Breast epithelium (tissue), 4 donors: ENCODE measurements around the gene CHRNB2. TPM values are rescaled to one million over a fixed set of nuclear protein-coding genes. Genes with fewer than 3 reads are reported as not detected.

Experiments used
- DNase-seq, 2 donors: peaks; one replicate each; pipeline ENCODE4 v3.0.0-alpha.2; 2019; ENCODE audit warnings: low spot score in 2 of 2
- H3K27ac ChIP-seq, 2 donors: fragments of 200-600 bp; sonication (generic) in 1 of 2; one replicate each; pipeline ENCODE4 v1.5.1; 2016 to 2019; ENCODE audit warnings: mild to moderate bottlenecking in 1 of 2
- H3K27me3 ChIP-seq, 2 donors: fragments of 200-600 bp; sonication (generic) in 1 of 2; one replicate each; pipeline versions ENCODE4 v1.5.1 to v1.6.0; 2017 to 2019; ENCODE audit warnings: control low read depth in 1 of 2, mild to moderate bottlenecking in 1 of 2
- H3K36me3 ChIP-seq: fragments of 200-600 bp; one replicate; pipeline ENCODE4 v1.5.1; 2019
- H3K4me1 ChIP-seq, 2 donors: fragments of 200-600 bp; sonication (generic); one replicate each; pipeline ENCODE4 v1.5.1; 2016 to 2019; ENCODE audit warnings: control low read depth in 1 of 2
- H3K4me3 ChIP-seq, 3 donors: fragments of 200-600 bp; sonication (generic); 1 replicate in 2 of 3; 2 replicates in 1 of 3; pipeline ENCODE4 v1.5.1; 2016 to 2019; ENCODE audit warnings: mild to moderate bottlenecking in 3 of 3, moderate library complexity in 2 of 3
- H3K9me3 ChIP-seq, 2 donors: fragments of 200-600 bp; sonication (generic) in 1 of 2; one replicate each; pipeline ENCODE4 v1.5.1; 2016 to 2019; ENCODE audit warnings: control low read depth in 1 of 2
- POLR2A ChIP-seq: fragments of 450-650 bp; IDR thresholded peaks from one replicate; pipeline ENCODE4 v1.6.1; 2016; ENCODE audit warnings: antibody characterized with exemption, mild to moderate bottlenecking, moderate library complexity
- POLR2AphosphoS5 ChIP-seq, 3 donors: sonication (generic); formaldehyde crosslinking; IDR thresholded peaks; one replicate each; pipeline ENCODE4 v1.6.1; 2017; ENCODE audit warnings: antibody characterized with exemption in 3 of 3
- intact Hi-C: fragments of 100-400 bp; cut with DNase I; formaldehyde crosslinking; loops from one replicate; pipeline ENCODE4 v1.15.1; 2023; ENCODE audit warnings: low total_unique reads
- total RNA-seq, 3 donors: library from RNA; depleted of rRNA; stranded (reverse); fragments of >200 nt; gene quantifications; one replicate each; pipeline ENCODE4 v1.1.0, GENCODE V29; 2016
- TF ChIP-seq, protein P1 (sequence below), 3 donors: fragments of 450-650 bp; IDR thresholded peaks; one replicate each; pipeline ENCODE4 v1.5.1; 2016 to 2017; ENCODE audit warnings: antibody characterized with exemption in 3 of 3, mild to moderate bottlenecking in 3 of 3, moderate library complexity in 3 of 3

CHRNB2 gene
- total RNA-seq, 3 donors from 2014 or later = 0.16 to 1.3 (median 0.73) TPM

DNA sequence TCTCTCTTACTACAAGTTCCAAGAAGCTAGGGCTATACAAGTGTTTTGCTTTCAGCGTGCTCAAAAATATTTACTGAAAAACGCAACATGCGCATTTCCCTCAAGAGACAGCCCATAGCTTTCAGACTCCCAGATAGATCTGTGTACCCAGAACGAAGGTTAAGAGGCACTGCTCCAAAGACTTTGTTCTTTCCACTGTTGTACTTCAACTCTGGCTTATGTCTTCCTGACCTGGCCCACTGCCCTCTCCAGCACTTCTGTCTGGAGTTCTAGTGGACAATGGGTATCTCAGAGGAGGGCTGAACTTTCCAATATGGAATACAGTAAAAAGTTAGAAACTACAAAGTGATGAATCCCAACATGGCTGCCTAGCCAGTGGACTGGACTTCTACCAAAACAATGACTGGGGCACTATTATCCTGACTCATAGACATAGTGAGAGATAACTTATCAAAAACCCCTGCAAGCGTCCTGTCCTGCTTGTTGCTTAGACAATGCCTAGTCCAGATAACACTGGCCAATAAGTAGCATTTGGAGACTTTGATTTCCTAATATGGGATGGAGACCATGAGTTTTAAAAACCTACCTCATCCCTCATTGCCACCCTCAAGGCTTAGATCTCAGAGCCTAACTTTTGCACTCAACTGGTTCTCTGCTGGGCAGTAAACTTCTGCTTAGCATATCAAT, 49.2 kb downstream of the CHRNB2 start:
- Histone ChIP-seq H3K4me1 (peaks cover 0 to 4% of the 10 kb centered on the region in 2 donors), H3K9me3 (no peaks in the 10 kb centered on the region), H3K36me3 (no peaks in the 10 kb centered on the region), H3K27me3 (no peaks in the 10 kb centered on the region), H3K4me3 (no peak overlapping the region), H3K27ac (no peak overlapping the region)
- TF ChIP-seq, protein P1, sequence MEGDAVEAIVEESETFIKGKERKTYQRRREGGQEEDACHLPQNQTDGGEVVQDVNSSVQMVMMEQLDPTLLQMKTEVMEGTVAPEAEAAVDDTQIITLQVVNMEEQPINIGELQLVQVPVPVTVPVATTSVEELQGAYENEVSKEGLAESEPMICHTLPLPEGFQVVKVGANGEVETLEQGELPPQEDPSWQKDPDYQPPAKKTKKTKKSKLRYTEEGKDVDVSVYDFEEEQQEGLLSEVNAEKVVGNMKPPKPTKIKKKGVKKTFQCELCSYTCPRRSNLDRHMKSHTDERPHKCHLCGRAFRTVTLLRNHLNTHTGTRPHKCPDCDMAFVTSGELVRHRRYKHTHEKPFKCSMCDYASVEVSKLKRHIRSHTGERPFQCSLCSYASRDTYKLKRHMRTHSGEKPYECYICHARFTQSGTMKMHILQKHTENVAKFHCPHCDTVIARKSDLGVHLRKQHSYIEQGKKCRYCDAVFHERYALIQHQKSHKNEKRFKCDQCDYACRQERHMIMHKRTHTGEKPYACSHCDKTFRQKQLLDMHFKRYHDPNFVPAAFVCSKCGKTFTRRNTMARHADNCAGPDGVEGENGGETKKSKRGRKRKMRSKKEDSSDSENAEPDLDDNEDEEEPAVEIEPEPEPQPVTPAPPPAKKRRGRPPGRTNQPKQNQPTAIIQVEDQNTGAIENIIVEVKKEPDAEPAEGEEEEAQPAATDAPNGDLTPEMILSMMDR (IDR thresholded peaks at IDR 0.05) = no peak
- TF ChIP-seq POLR2AphosphoS5 (IDR thresholded peaks at IDR 0.05) (no peak), POLR2A (no peak)
- intact Hi-C loops = no loop called here
- no peak for DNase-seq

GRCh38 chr1:154619181-154619948, 51.8 kb downstream of the CHRNB2 start:
- no peak overlapping the region for H3K4me3 ChIP-seq
- H3K27ac ChIP-seq = no peak overlapping the region
- TF ChIP-seq POLR2A = no peak
- no peak for TF ChIP-seq POLR2AphosphoS5 (IDR thresholded peaks at IDR 0.05)
- TF ChIP-seq, protein P1 (IDR thresholded peaks at IDR 0.05) = no peak
- peaks cover 0 to 4% of the 10 kb centered on the region in 2 donors for H3K4me1 ChIP-seq
- no peaks in the 10 kb centered on the region for H3K9me3 ChIP-seq
- H3K36me3 ChIP-seq = no peaks in the 10 kb centered on the region
- DNase-seq = no peak
- no peaks in the 10 kb centered on the region for H3K27me3 ChIP-seq
- intact Hi-C loops = no loop called here

DNA sequence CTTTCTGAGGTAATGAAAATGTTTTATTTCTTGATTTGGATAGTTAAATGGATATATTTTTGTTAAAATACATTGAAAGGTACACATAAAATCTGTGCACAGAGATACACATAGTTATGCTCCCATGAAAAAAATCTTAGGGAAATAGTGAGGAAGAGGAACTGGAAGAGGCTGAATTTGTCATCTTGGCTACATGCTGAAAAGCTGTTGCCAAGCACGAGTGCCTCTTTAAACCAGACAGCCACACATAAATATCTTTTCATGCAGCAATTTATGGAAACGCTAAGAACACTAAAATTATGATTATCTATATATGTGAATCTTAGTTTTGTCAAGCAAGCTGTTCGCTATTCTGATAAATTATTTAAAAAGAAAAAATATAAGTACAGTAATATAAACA, 53.2 kb downstream of the CHRNB2 start:
- intact Hi-C loops = no loop called here

GRCh38 chr1:154621875-154622274, 54.3 kb downstream of the CHRNB2 start:
- intact Hi-C loops = no loop called here
- no peak for DNase-seq
- TF ChIP-seq, protein P1 (IDR thresholded peaks at IDR 0.05) = no peak
- TF ChIP-seq POLR2A = no peak
- TF ChIP-seq POLR2AphosphoS5 (IDR thresholded peaks at IDR 0.05) = no peak
- Histone ChIP-seq H3K27ac (no peak overlapping the region), H3K27me3 (no peaks in the 10 kb centered on the region), H3K4me1 (peaks cover 0 to 4% of the 10 kb centered on the region in 2 donors), H3K36me3 (no peaks in the 10 kb centered on the region), H3K9me3 (no peaks in the 10 kb centered on the region), H3K4me3 (no peak overlapping the region)

More for the DNA sequence above, 53.2 kb downstream of the CHRNB2 start:
- no peak overlapping the region for H3K4me3 ChIP-seq
- H3K9me3 ChIP-seq = no peaks in the 10 kb centered on the region
- no peaks in the 10 kb centered on the region for H3K27me3 ChIP-seq
- H3K4me1 ChIP-seq = peaks cover 0 to 3% of the 10 kb centered on the region in 2 donors
- H3K36me3 ChIP-seq = no peaks in the 10 kb centered on the region
- H3K27ac ChIP-seq = no peak overlapping the region
- TF ChIP-seq, protein P1 (IDR thresholded peaks at IDR 0.05) = no peak
- TF ChIP-seq POLR2AphosphoS5 (IDR thresholded peaks at IDR 0.05) (no peak), POLR2A (no peak)
- no peak for DNase-seq

DNA sequence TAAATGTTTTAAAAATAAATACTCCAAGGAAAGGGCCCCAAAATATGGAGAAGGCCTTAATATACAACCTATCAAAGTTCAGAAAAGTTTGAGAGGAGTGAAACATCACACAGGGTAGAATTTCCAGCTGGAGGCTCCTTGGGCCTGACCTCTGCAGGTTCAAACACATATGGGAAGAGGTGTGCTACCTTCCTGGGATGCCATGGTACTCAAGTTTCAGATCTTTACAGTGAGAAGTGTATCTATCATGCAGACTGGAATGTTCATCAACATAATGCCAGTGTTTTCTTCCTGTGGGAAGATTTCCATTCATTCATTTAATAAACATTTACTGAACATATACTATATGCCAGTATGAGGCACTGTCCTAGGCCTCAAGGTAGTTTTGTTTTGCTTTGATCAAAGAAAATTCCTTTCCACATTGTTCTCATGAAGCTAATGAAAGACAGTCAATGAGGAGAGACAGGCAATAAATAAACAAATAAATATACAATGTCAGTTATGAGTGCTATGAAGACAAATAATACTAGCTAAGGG, 55.0 kb downstream of the CHRNB2 start:
- Histone ChIP-seq H3K27ac (no peak overlapping the region), H3K4me1 (peaks cover 0 to 4% of the 10 kb centered on the region in 2 donors), H3K9me3 (no peaks in the 10 kb centered on the region), H3K4me3 (no peak overlapping the region), H3K27me3 (no peaks in the 10 kb centered on the region), H3K36me3 (no peaks in the 10 kb centered on the region)
- intact Hi-C loops = no loop called here
- TF ChIP-seq POLR2A (no peak), POLR2AphosphoS5 (IDR thresholded peaks at IDR 0.05) (no peak)
- TF ChIP-seq, protein P1 (IDR thresholded peaks at IDR 0.05) = no peak
- DNase-seq = no peak
